ENCODE results near the gene KIRREL3.

The KIRREL3 gene

GRCh38 chr11:126871792-126872191 lies 128.8 kb downstream of the KIRREL3 start:
- H3K27me3 ChIP-seq (ENCODE audit: insufficient read depth, poor library complexity, severe bottlenecking): no peaks in the 10 kb centered on the region
- no peak overlapping the region for H3K4me3 ChIP-seq (replicated peaks; ENCODE audit: insufficient read depth, low read length)
- no peak overlapping the region for H3K27ac ChIP-seq (replicated peaks)
- DNase-seq (ENCODE audit: low read depth in 1 of 2, low spot score in 1 of 2): no peak
- TF ChIP-seq REST (IDR thresholded peaks at IDR 0.05; ENCODE audit: insufficient replicate concordance, low read depth) (no peak), GABPA (IDR thresholded peaks at IDR 0.05; ENCODE audit: low read depth) (no peak), SPI1 (IDR thresholded peaks at IDR 0.05; ENCODE audit: borderline replicate concordance, low read depth) (no peak), POLR2AphosphoS5 (IDR thresholded peaks at IDR 0.05; ENCODE audit: low read depth) (no peak), CTCF (IDR thresholded peaks at IDR 0.05; ENCODE audit: insufficient read depth, low read length) (no peak)

GRCh38 chr11:126870021-126870420 lies 130.5 kb downstream of the KIRREL3 start:
- DNase-seq (ENCODE audit: low read depth in 1 of 2, low spot score in 1 of 2): no peak

GRCh38 chr11:126868741-126869140 lies 131.8 kb downstream of the KIRREL3 start:
- no peak for DNase-seq (ENCODE audit: low read depth in 1 of 2, low spot score in 1 of 2)
- TF ChIP-seq POLR2AphosphoS5 (IDR thresholded peaks at IDR 0.05; ENCODE audit: low read depth): no peak
- TF ChIP-seq SPI1 (IDR thresholded peaks at IDR 0.05; ENCODE audit: borderline replicate concordance, low read depth): no peak
- TF ChIP-seq GABPA (IDR thresholded peaks at IDR 0.05; ENCODE audit: low read depth): no peak
- TF ChIP-seq CTCF (IDR thresholded peaks at IDR 0.05; ENCODE audit: insufficient read depth, low read length): no peak
- TF ChIP-seq REST (IDR thresholded peaks at IDR 0.05; ENCODE audit: insufficient replicate concordance, low read depth): no peak

More at GRCh38 chr11:126870021-126870420, 130.5 kb downstream of the KIRREL3 start:
- Histone ChIP-seq H3K4me3 (replicated peaks; ENCODE audit: insufficient read depth, low read length) (no peak overlapping the region), H3K27me3 (ENCODE audit: insufficient read depth, poor library complexity, severe bottlenecking) (no peaks in the 10 kb centered on the region), H3K27ac (replicated peaks) (no peak overlapping the region)
- TF ChIP-seq REST (IDR thresholded peaks at IDR 0.05; ENCODE audit: insufficient replicate concordance, low read depth): no peak
- TF ChIP-seq POLR2AphosphoS5 (IDR thresholded peaks at IDR 0.05; ENCODE audit: low read depth): no peak
- TF ChIP-seq SPI1 (IDR thresholded peaks at IDR 0.05; ENCODE audit: borderline replicate concordance, low read depth): no peak
- no peak for TF ChIP-seq GABPA (IDR thresholded peaks at IDR 0.05; ENCODE audit: low read depth)
- no peak for TF ChIP-seq CTCF (IDR thresholded peaks at IDR 0.05; ENCODE audit: insufficient read depth, low read length)

More at GRCh38 chr11:126868741-126869140, 131.8 kb downstream of the KIRREL3 start:
- Histone ChIP-seq H3K4me3 (replicated peaks; ENCODE audit: insufficient read depth, low read length) (no peak overlapping the region), H3K27ac (replicated peaks) (no peak overlapping the region), H3K27me3 (ENCODE audit: insufficient read depth, poor library complexity, severe bottlenecking) (no peaks in the 10 kb centered on the region)

Data from HL-60 (cell line).